ENCODE results near the gene TCAP.

The TCAP gene

DNA sequence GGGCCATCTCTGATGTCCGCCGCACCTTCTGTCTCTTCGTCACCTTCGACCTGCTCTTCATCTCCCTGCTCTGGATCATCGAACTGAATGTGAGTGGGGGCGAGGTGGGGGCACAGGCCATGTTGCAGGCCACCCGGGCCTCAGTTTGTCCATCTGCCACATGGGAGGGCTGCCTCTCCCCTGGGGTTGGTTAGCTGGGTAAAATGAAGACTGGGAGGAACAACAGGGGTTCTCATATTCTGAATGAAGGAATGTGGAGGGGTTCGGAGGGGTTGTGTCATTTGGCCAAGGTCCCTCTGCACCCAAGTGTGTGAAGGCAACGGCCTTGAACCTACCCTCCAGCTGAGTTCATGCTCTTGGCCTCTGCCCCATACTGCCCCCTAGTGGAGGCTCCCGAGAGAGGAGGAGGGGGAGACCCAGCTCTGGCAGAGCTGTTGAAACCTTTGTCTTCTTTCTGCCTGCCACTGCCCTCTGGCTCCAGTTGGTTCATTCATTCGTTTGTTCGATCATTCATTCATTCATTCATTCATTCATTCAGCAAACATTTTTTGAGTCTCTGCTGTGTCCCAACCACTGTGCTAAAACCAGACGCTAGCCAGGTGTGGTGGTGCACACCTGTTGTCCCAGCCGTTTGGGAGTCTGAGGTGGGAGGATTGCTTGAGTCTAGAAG, 11.4 kb upstream of the TCAP start:
- no peaks in the 10 kb centered on the region for H3K27me3 ChIP-seq (ENCODE audit: insufficient read depth, low read length)
- H3K4me1 ChIP-seq (ENCODE audit: insufficient read depth, low read length): peaks cover 9% of the 10 kb centered on the region; the same call in 1 of the 2 replicates
- H3K9ac ChIP-seq (ENCODE audit: low read depth, low read length): 0 out of 2 replicates have a peak overlapping the region, but pooled peaks have one; percentile 19
- no peak overlapping the region for H3K27ac ChIP-seq (ENCODE audit: low read length)
- H3K36me3 ChIP-seq (ENCODE audit: insufficient read depth, low read depth, low read length): peaks cover 17% of the 10 kb centered on the region; the same call in 1 of the 2 replicates
- no peak overlapping the region for H3K4me3 ChIP-seq (ENCODE audit: low read length)
- no peaks in the 10 kb centered on the region for H3K9me3 ChIP-seq (ENCODE audit: insufficient read depth, low read depth, low read length)

DNA sequence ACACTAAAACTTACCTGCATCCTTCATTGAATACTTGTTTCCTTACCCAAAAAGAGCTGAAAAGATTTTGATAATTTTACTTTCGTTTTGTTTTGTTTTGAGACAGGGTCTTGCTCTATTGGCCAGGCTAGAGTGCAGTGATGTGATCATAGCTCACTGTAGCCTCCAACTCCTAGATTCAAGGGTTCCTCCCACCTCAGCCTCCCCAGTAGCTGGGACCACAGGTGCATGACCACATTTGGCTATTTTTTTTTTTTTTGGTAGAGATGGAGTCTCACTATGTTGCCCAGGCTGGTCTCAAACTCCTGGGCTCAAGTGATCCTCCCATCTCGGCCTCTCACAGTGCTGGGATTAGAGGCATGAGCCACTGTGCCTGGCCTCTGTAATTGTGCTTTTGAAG, 10.0 kb upstream of the TCAP start:
- peaks cover 23% of the 10 kb centered on the region; the same call in 1 of the 2 replicates for H3K36me3 ChIP-seq (ENCODE audit: insufficient read depth, low read depth, low read length)
- H3K27me3 ChIP-seq (ENCODE audit: insufficient read depth, low read length): no peaks in the 10 kb centered on the region
- no peaks in the 10 kb centered on the region for H3K9me3 ChIP-seq (ENCODE audit: insufficient read depth, low read depth, low read length)
- H3K4me1 ChIP-seq (ENCODE audit: insufficient read depth, low read length): peaks cover 9% of the 10 kb centered on the region; the same call in 1 of the 2 replicates
- no peak overlapping the region for H3K4me3 ChIP-seq (ENCODE audit: low read length)
- H3K27ac ChIP-seq (ENCODE audit: low read length): no peak overlapping the region
- H3K9ac ChIP-seq (ENCODE audit: low read depth, low read length): no peak overlapping the region

DNA sequence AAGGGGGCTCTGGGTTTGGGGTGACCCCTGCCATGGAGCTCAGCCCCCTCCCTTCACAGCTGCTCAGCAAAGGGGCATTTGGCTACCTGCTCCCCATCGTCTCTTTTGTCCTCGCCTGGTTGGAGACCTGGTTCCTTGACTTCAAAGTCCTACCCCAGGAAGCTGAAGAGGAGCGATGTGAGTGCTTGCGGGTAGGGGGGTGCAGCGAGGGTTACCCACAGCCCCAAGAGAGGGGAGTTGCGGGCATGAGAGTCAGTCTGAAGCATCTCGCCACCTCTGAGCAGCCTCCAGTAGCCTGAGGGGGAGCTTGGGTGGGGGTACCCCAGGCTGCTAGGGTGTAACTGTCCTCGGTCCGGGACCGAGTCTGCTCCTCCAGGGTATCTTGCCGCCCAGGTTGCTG, 6.8 kb upstream of the TCAP start:
- Histone ChIP-seq H3K9ac (ENCODE audit: low read depth, low read length) (no peak overlapping the region), H3K36me3 (ENCODE audit: insufficient read depth, low read depth, low read length) (peaks cover 35% of the 10 kb centered on the region; the same call in 1 of the 2 replicates), H3K4me3 (ENCODE audit: low read length) (no peak overlapping the region), H3K27ac (ENCODE audit: low read length) (no peak overlapping the region), H3K9me3 (ENCODE audit: insufficient read depth, low read depth, low read length) (no peaks in the 10 kb centered on the region), H3K27me3 (ENCODE audit: insufficient read depth, low read length) (no peaks in the 10 kb centered on the region), H3K4me1 (ENCODE audit: insufficient read depth, low read length) (no peaks in the 10 kb centered on the region; the same call in 1 of the 2 replicates)

DNA sequence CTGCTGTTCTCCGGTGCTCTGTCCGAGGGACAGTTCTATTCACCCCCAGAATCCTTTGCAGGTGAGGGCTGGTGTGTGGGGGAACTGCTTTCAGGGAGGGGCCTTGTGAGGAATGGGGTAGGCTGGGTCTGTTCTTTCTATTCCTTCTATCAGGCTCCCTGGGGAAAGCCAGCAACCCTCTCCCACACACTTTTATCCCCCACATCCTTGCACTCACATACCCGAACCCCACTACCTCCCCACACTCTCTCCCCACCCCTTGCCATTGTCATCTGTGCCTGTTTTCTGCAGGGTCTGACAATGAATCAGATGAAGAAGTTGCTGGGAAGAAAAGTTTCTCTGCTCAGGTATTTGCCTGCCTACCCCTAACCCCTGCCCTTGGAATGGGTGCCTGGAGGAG, 6.4 kb upstream of the TCAP start:
- no peaks in the 10 kb centered on the region for H3K9me3 ChIP-seq (ENCODE audit: insufficient read depth, low read depth, low read length)
- H3K27me3 ChIP-seq (ENCODE audit: insufficient read depth, low read length): no peaks in the 10 kb centered on the region
- no peak overlapping the region for H3K9ac ChIP-seq (ENCODE audit: low read depth, low read length)
- no peak overlapping the region for H3K4me3 ChIP-seq (ENCODE audit: low read length)
- H3K4me1 ChIP-seq (ENCODE audit: insufficient read depth, low read length): no peaks in the 10 kb centered on the region; the same call in 1 of the 2 replicates
- peaks cover 35% of the 10 kb centered on the region; the same call in 1 of the 2 replicates for H3K36me3 ChIP-seq (ENCODE audit: insufficient read depth, low read depth, low read length)
- no peak overlapping the region for H3K27ac ChIP-seq (ENCODE audit: low read length)

DNA sequence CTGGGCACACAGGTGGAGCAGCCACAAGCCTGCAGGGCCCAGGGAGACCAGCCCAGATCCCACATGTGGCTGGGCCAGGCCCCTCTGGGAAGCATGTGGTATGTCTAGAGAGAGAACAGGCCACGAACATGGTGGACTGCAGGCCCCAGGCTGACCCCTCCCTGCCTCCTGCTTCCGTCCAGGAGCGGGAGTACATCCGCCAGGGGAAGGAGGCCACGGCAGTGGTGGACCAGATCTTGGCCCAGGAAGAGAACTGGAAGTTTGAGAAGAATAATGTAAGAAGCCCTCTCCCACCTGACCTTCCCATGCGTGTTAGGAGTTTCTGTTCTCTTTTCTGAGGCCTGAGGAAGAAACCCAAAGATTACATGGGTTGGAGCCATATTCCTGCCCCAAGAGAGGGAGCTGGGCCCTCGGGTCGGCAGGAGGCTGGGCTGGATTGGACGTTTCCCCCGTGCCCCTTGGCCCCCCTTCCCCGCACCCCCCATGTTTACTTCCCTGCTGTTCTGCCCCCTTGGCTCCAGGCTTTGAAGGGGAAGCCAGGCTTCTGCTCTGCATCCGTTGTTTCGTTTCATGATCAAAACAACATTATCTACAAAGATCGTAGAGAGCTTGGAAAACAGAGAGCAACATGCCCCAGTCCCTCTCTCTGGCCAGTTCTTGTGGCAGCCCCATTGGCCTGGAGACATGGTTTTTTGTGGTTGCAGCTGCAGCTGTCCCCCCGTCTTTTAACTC, 5.7 kb upstream of the TCAP start:
- H3K27ac ChIP-seq (ENCODE audit: low read length): no peak overlapping the region
- H3K36me3 ChIP-seq (ENCODE audit: insufficient read depth, low read depth, low read length): peaks cover 34% of the 10 kb centered on the region; the same call in 1 of the 2 replicates
- H3K9ac ChIP-seq (ENCODE audit: low read depth, low read length): no peak overlapping the region
- H3K4me1 ChIP-seq (ENCODE audit: insufficient read depth, low read length): peaks cover 5% of the 10 kb centered on the region
- no peak overlapping the region for H3K4me3 ChIP-seq (ENCODE audit: low read length)
- no peaks in the 10 kb centered on the region for H3K27me3 ChIP-seq (ENCODE audit: insufficient read depth, low read length)
- no peaks in the 10 kb centered on the region for H3K9me3 ChIP-seq (ENCODE audit: insufficient read depth, low read depth, low read length)

DNA sequence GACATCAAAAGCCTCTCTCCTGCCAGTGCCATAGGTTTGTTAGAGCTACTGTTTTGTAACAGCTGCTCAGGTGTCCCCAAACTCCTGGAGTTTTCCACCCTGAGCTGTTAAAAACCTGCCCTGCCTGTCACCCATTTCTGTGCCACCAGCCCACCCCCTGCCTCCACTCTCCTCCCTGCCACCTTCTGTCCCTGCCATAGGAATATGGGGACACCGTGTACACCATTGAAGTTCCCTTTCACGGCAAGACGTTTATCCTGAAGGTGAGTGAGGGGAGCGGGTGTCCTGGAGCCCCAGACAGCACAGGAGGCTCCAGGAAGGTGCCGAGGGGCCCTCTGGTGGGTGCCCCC, 5.2 kb upstream of the TCAP start:
- no peak overlapping the region for H3K9ac ChIP-seq (ENCODE audit: low read depth, low read length)
- peaks cover 30% of the 10 kb centered on the region; the same call in 1 of the 2 replicates for H3K36me3 ChIP-seq (ENCODE audit: insufficient read depth, low read depth, low read length)
- no peaks in the 10 kb centered on the region for H3K9me3 ChIP-seq (ENCODE audit: insufficient read depth, low read depth, low read length)
- H3K27ac ChIP-seq (ENCODE audit: low read length): no peak overlapping the region
- peaks cover 7% of the 10 kb centered on the region for H3K4me1 ChIP-seq (ENCODE audit: insufficient read depth, low read length)
- H3K27me3 ChIP-seq (ENCODE audit: insufficient read depth, low read length): no peaks in the 10 kb centered on the region
- H3K4me3 ChIP-seq (ENCODE audit: low read length): no peak overlapping the region

DNA sequence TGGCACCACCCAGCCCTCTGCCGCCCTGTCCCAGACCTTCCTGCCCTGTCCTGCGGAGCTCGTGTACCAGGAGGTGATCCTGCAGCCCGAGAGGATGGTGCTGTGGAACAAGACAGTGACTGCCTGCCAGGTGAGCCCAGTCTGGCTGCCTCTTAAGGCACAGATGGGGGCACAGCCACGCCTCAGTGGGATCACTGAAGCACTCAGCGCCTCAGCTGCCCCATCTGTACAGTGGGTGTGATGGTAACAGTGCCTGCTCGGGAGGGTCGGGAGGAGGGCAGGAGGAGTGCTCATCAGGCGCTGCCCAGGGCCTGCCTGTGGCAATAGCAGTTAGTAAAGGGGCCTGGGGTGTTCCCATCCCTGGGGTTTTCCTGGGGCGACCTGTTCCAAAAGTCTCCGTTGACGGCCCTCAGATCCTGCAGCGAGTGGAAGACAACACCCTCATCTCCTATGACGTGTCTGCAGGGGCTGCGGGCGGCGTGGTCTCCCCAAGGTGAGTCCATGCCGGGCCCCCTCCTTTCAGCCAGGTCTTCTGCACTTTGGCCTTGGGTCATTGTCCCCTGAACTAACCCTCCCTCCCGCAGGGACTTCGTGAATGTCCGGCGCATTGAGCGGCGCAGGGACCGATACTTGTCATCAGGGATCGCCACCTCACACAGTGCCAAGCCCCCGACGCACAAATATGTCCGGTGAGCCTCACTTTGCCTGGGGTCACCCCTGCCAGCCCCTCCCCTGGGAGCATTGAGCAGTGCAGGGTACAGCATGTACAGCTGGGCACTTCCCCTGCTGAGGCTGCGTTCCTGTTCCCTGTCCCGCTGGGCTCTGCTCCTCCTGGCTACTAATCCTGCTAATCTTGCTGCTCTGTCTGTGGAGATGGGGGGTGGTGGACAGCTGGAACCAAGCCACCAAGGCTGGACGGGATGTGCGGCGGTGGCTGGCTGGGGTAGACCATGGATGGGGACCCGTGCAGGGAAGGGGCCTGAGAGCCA, 4.5 kb upstream of the TCAP start:
- Histone ChIP-seq H3K27ac (ENCODE audit: low read length) (no peak overlapping the region), H3K4me1 (ENCODE audit: insufficient read depth, low read length) (peaks cover 11% of the 10 kb centered on the region), H3K9ac (ENCODE audit: low read depth, low read length) (no peak overlapping the region), H3K27me3 (ENCODE audit: insufficient read depth, low read length) (peaks cover 3% of the 10 kb centered on the region; the same call in 1 of the 2 replicates), H3K9me3 (ENCODE audit: insufficient read depth, low read depth, low read length) (no peaks in the 10 kb centered on the region), H3K4me3 (ENCODE audit: low read length) (no peak overlapping the region), H3K36me3 (ENCODE audit: insufficient read depth, low read depth, low read length) (peaks cover 26% of the 10 kb centered on the region; the same call in 1 of the 2 replicates)

DNA sequence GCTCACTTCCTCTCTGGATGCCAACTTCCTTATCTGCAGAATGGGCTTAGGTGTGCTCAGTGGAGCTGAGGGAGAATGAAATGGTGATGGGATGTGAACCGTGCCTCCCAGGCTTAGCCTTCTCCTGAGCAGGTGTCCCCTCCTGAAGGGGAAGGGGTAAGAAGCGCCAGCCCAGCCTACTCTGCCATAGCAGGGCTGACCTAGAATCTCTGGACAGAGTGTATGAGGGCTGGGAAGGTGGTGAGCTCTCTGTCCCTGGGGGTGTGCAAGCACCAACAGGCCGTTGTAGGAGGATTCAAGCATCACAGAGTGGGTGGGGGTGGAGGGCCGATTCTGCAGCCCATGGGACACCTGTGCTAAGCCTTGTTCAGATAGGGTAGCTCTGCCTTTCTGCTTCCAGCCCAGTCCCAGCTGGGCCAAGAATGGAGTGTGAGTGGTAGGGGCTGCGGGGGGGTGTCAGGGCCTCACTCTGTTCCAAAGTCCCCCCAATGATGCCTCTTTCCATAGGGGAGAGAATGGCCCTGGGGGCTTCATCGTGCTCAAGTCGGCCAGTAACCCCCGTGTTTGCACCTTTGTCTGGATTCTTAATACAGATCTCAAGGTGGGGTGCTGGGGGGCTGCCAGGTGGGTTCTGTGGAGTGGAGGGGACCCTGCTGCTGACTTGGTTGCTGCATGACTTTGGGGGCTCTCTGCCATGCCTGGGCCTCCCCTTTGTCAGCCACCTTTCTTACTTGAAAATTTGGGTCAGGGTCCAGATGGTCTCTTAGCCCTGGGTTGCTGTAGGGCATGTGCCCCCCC, 3.2 kb upstream of the TCAP start:
- Histone ChIP-seq H3K9ac (ENCODE audit: low read depth, low read length) (no peak overlapping the region), H3K36me3 (ENCODE audit: insufficient read depth, low read depth, low read length) (peaks cover 26% of the 10 kb centered on the region; the same call in 1 of the 2 replicates), H3K27me3 (ENCODE audit: insufficient read depth, low read length) (peaks cover 15% of the 10 kb centered on the region), H3K4me3 (ENCODE audit: low read length) (no peak overlapping the region), H3K27ac (ENCODE audit: low read length) (no peak overlapping the region), H3K9me3 (ENCODE audit: insufficient read depth, low read depth, low read length) (no peaks in the 10 kb centered on the region), H3K4me1 (ENCODE audit: insufficient read depth, low read length) (peaks cover 16% of the 10 kb centered on the region)

DNA sequence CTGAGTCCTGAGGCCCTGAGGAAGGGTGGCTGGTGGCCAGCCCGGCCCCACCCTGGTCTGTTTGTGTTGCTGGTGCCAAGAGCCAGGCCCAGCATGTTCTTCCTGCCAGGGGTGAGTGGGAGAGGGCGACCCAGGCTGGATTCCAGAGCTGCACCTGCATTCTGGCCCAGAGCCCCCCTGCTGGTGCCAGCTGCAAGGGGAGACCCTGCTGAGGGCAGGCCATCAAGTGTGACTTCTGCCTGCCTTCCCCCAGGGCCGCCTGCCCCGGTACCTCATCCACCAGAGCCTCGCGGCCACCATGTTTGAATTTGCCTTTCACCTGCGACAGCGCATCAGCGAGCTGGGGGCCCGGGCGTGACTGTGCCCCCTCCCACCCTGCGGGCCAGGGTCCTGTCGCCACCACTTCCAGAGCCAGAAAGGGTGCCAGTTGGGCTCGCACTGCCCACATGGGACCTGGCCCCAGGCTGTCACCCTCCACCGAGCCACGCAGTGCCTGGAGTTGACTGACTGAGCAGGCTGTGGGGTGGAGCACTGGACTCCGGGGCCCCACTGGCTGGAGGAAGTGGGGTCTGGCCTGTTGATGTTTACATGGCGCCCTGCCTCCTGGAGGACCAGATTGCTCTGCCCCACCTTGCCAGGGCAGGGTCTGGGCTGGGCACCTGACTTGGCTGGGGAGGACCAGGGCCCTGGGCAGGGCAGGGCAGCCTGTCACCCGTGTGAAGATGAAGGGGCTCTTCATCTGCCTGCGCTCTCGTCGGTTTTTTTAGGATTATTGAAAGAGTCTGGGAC, 2.4 kb upstream of the TCAP start:
- Histone ChIP-seq H3K27me3 (ENCODE audit: insufficient read depth, low read length) (peaks cover 23% of the 10 kb centered on the region), H3K9ac (ENCODE audit: low read depth, low read length) (no peak overlapping the region), H3K4me3 (ENCODE audit: low read length) (no peak overlapping the region), H3K27ac (ENCODE audit: low read length) (no peak overlapping the region), H3K36me3 (ENCODE audit: insufficient read depth, low read depth, low read length) (peaks cover 26% of the 10 kb centered on the region; the same call in 1 of the 2 replicates), H3K9me3 (ENCODE audit: insufficient read depth, low read depth, low read length) (no peaks in the 10 kb centered on the region), H3K4me1 (ENCODE audit: insufficient read depth, low read length) (peaks cover 16% of the 10 kb centered on the region)

DNA sequence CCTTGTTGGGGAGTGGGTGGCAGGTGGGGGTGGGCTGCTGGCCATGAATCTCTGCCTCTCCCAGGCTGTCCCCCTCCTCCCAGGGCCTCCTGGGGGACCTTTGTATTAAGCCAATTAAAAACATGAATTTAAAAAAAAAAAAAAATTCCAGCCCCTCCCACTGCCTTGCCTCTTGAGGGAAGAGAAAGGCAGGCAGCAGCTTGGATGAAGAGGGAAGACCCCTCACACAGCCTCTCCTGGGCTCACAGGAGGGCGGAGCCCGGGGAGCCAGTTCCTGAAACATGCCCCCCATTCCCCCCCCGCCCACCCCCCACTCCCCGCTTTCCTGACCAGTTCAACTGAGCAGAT, 1.8 kb upstream of the TCAP start:
- no peak overlapping the region for H3K27ac ChIP-seq (ENCODE audit: low read length)
- no peak overlapping the region for H3K4me3 ChIP-seq (ENCODE audit: low read length)
- H3K36me3 ChIP-seq (ENCODE audit: insufficient read depth, low read depth, low read length): peaks cover 23% of the 10 kb centered on the region; the same call in 1 of the 2 replicates
- peaks cover 29% of the 10 kb centered on the region for H3K27me3 ChIP-seq (ENCODE audit: insufficient read depth, low read length)
- H3K9ac ChIP-seq (ENCODE audit: low read depth, low read length): no peak overlapping the region
- peaks cover 16% of the 10 kb centered on the region for H3K4me1 ChIP-seq (ENCODE audit: insufficient read depth, low read length)
- H3K9me3 ChIP-seq (ENCODE audit: insufficient read depth, low read depth, low read length): no peaks in the 10 kb centered on the region
